NCI-H1105 treated with DMSO at 0.1 percent for 48 hours (cell line): ENCODE results near the gene INPP4B.

Source experiments
- DNase-seq: peaks from one replicate; lab custom pipeline; 2025; lab: John Stamatoyannopoulos, UW

The INPP4B gene

DNA sequence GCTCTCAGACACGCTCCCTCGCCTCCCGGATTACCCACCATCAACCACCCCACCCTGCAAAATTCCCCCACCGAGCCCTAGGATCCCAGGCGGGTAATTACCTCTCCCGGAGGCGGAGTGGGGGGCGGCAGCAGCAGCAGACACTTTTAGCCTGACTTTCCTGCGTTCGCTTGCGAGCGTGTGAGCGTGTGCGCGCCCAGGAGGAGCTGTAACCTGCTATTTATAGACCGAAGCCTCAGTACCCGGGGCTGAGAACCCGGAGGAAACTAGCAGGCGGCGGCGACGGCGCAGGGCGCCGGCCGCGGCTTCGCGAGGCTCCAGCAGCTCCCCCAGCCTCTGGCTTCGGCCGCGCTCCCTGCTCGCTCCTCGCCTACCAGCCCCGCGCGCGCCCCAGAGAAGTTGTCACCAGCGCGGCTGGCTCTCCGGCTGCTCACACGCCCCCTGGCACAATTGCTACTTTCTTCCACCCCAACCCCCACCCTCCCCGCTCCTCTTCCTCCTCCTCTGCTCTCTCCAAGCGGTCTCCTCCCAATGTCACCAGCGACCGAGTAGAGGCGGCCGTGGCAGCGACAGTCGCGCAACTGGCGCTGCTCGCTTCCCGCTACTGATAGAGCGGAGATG, at the start of gene INPP4B:
INPP4B (minus strand) TSS at position 194 of the 621 bp plus-strand sequence.
- peak; percentile 61 for DNase-seq

- DNase-seq: no peak
These were observed 46.9 kb upstream of the INPP4B start for GRCh38 chr4:142893012-142893411.

- DNase-seq: no peak
These were observed 40.5 kb upstream of the INPP4B start for GRCh38 chr4:142886566-142886965.

- peak; percentile 0 for DNase-seq
These were observed 37.1 kb upstream of the INPP4B start for GRCh38 chr4:142883040-142883832.

GRCh38 chr4:142882159-142882558, 36.1 kb upstream of the INPP4B start:
- no peak for DNase-seq

GRCh38 chr4:142881331-142881730, 35.2 kb upstream of the INPP4B start:
- no peak for DNase-seq

GRCh38 chr4:142875117-142875516, 29.0 kb upstream of the INPP4B start:
- no peak for DNase-seq

DNA sequence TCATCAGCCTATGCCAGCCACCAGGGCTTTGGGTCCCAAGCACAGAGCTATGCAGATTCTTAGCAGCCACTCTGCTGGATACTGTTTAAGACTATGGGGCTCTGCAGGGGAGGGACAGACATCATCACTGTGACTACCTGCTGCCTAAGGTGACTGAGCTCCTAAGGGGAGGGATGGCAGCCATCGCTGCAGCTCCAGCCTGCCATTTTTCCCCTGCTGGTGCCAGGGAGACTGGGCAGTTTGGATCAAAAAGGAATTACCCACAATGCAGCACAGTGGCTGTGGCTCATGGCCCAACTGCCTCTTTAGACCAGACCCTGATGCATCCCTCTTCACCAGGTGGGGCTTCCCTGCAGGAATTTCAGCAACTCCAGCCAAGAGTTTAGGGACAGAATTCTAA, 28.6 kb upstream of the INPP4B start:
- DNase-seq: no peak

DNA sequence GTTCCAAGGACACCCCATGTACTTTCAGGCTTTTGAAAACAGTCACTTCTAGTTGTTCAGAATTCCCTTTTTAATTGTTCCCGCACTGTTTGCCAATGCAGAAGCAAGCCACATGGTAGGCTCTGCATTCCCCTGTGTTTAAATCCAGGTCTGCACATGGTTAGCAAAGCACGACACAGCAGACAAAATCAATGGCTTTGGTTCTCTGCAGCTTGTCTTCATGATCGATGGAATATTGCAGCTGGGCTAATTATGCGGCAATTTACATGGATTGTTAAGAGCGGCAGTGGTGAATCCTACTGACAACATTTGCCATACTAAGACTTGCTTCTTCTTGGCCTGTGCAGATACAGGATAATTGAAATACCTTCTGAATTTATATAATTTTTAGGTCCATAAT, 20.6 kb upstream of the INPP4B start:
- no peak for DNase-seq

DNA sequence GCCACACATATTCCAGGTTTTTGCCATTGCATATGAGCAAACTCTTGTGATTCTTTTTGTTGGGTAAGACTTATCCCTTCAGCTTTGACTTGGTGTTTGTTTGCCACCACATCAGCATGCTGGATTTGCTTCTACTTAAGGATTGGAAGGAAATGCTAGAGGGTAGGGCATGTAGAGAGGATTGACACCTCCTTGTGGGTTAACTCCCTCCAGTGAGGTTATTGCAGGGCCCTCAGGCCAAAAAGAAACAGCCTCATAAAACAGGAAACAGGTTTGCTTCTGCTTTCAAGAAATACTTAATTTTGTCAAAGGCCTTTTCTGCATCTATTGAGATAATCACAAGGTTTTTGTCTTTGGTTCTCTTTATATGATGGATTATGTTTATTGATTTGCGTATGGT, 15.2 kb upstream of the INPP4B start:
- DNase-seq: no peak

- no peak for DNase-seq
These were observed 12.9 kb upstream of the INPP4B start for GRCh38 chr4:142858965-142859364.

- DNase-seq: no peak
These were observed 12.3 kb upstream of the INPP4B start for GRCh38 chr4:142858446-142858845.

GRCh38 chr4:142856576-142856975, 10.5 kb upstream of the INPP4B start:
- no peak for DNase-seq

DNA sequence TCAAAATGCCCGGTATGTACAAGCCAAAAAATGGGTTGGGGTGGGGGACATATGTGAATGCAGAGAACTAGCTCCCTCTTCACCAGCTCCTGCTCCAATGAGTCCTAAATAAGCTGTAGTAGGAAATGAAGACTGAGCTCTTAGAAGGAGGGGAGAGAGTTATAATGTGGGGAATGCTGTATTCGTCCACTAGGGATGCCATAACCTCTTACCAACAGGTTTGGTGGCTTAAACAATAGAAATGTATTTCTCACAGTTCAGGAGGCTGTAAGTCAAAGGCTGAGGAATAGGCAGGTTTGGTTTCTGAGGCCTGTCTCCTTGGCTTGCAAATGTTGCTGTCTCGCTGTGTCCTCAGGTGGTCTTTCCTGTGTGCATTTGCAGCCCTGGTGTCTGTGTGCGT, 4.4 kb upstream of the INPP4B start:
- no peak for DNase-seq

GRCh38 chr4:142846729-142847596, 862 bp upstream of the INPP4B start:
- peak; percentile 56 for DNase-seq

DNA sequence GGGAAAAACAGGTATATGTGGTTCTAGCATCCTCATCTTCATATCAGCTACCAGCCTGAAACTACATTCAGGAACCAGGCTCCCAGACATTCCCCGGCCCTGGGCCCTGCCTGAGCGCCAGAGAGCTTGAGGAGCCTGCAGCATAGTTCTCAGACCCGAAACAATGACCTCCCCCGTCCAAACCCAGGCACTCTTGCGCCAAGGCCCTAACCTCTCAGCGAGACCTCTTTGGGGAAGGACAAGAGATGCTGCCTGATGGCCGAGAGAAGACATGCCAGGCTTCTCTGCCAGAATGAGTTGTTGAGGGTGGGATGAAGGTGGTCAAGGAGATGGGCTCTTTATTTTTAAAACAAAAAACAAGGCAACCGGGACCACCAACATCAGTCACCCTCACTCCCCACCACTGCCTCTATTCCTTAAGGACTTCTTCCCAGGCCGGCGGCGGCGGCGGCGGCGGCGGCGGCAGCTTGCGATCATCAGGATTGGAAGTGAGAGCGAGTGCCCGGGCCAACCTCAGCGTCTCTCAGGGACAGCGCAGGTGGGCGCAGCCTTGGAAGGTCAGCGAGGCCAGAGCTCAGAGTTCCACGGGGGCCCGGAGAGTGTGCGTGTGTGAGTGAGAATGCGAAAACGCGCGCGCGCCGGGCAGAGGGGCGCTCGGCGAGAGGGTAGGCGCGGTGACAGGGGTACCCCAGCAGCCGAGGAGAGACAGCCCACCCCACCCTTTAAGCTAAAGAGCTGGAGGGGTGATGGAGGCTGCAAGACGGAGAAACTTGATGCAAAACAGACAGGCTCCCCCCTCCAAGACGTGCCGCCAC, 601 bp downstream of the INPP4B start:
- no peak for DNase-seq

DNA sequence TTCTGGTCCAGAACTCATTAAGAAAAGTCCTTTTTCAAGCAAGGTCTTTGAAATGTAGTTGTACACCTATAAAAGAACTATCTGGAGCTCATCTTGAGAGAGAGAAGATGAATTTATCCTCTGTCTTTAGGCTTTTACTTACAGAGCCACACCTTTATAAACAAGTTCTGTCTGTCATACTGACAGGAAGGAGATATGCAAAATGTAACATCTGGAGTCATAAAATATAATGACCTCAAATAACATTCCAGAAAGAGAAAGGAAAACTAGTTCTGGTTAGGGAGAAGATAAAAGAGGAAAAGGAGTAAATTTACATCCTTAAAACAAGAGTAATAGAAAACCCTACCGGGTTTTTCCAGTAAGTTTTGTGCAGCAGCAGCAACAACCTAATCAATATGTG, 1.3 kb downstream of the INPP4B start:
- DNase-seq: no peak

- DNase-seq: peak; percentile 2
These were observed 5.5 kb downstream of the INPP4B start for GRCh38 chr4:142840516-142841123.

- DNase-seq: no peak
These were observed 7.3 kb downstream of the INPP4B start for GRCh38 chr4:142838778-142839177.

DNA sequence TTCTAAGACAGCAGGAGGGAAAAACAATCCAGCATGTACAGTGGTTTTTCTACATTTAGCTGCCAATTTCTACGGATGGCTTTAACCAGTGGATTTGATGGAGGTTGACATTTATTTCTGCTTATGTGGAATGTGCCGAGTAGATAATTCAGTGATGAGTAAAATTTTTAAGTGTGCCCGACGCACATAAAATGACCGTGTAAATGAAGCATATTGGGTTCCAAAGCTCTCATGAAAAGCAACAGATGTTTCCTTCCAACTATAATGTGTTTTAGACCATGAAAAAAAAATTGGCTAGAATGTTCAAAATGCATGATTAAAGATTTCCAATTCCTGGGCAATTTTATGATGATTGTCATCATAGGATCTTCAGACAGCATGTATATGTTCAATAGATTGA, 14.1 kb downstream of the INPP4B start:
- no peak for DNase-seq

DNA sequence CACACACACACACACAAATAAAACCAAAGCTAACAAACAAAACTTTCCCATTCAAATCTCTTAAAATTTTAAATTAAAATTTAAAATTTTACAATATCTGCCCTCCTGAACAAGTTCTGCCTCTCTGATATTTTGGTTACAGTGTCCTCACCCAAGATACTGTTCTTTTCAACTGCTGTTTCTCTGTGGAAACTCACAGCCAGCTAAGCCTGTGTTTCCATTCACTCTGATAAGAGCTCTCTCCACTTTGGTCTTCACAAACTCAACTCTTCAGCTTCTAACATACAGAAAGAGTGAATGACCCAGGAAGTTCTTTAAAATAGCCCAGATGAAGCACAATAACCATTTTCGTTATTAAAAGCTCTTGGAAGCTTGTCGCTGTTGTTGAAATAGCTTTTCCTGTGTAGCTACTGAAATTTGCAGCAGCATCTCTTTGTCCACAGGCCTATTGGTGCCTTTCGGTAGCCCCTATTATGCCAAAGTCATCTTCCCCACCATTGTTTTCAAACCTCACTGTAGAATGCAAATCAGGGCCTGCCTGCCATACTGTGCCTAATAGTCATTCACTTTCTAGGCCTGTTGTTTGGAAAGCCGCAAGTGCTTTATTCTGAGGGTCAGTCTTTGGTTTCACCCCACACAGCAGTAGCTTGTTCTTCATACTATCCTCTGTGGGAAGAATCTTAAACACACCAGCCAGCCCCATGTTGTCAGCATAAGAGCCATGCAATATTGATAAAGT, 19.4 kb downstream of the INPP4B start:
- DNase-seq: no peak
